Lung microvascular endothelial cell (primary cell): ENCODE results near the gene DAGLA. TPM values are rescaled to one million over a fixed set of nuclear protein-coding genes. Genes with fewer than 3 reads are reported as not detected.
"Not testable (repeated sequence)": the region's sequence is repeated elsewhere in the genome, so short reads cannot be mapped to it uniquely, and the experiment has no call there.

Experiments used
- DNase-seq, 2 donors: peaks; one replicate each; pipeline versions ENCODE4 v3.0.0 to v3.0.0-alpha.2; 2010; ENCODE audit warnings: low read depth in 2 of 2
- total RNA-seq: library from RNA; depleted of rRNA; stranded (reverse); fragments of >200 nt; gene quantifications from 2 replicates; pipeline ENCODE4 v1.2.1, GENCODE V29; 2014

DAGLA gene, protein sequence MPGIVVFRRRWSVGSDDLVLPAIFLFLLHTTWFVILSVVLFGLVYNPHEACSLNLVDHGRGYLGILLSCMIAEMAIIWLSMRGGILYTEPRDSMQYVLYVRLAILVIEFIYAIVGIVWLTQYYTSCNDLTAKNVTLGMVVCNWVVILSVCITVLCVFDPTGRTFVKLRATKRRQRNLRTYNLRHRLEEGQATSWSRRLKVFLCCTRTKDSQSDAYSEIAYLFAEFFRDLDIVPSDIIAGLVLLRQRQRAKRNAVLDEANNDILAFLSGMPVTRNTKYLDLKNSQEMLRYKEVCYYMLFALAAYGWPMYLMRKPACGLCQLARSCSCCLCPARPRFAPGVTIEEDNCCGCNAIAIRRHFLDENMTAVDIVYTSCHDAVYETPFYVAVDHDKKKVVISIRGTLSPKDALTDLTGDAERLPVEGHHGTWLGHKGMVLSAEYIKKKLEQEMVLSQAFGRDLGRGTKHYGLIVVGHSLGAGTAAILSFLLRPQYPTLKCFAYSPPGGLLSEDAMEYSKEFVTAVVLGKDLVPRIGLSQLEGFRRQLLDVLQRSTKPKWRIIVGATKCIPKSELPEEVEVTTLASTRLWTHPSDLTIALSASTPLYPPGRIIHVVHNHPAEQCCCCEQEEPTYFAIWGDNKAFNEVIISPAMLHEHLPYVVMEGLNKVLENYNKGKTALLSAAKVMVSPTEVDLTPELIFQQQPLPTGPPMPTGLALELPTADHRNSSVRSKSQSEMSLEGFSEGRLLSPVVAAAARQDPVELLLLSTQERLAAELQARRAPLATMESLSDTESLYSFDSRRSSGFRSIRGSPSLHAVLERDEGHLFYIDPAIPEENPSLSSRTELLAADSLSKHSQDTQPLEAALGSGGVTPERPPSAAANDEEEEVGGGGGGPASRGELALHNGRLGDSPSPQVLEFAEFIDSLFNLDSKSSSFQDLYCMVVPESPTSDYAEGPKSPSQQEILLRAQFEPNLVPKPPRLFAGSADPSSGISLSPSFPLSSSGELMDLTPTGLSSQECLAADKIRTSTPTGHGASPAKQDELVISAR
- total RNA-seq: 1.5 and 3.0 TPM in 2 replicates

DNA sequence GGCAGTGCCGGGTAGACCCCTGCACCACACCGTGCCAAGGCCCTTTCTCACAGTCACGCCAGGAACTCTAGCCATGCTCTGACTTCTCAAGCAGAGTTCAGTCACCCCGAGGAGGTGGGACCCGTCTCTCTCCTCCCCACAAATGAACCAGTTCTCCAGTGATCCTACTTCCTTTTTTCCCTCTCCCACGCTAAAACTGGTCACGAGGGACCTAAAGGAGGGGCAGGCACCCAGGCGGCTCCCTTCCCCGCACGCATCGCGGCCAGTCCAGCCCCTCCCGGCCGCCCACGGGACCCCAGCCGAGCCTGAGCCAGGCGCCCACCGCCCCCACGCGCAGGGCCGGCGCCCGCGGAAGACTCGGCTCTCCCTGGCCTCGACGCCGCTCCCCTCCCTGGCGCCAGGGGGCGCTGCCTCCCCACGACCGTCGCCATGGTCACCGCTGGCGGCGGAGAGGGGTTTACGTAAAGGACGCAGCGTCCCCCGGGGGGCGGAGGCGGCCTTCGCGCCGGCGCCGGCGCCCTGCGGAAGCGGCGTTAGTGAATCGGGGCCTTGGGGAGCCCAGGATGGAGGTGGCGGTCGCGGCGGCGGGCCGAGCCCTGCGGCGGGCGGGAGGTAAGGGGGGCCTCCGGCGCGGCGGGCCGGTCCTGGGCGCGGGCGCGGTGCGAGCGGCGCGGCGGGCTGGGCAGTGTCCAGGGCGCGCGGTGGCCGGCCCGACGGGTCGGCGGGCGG lies at the start of gene DAGLA:
TSS of gene DAGLA (plus strand) at position 499 of the 729 bp plus-strand sequence. CDS start 39,765 bp downstream, outside the sequence.
- peak; percentile 60 to 78 for DNase-seq

DNA sequence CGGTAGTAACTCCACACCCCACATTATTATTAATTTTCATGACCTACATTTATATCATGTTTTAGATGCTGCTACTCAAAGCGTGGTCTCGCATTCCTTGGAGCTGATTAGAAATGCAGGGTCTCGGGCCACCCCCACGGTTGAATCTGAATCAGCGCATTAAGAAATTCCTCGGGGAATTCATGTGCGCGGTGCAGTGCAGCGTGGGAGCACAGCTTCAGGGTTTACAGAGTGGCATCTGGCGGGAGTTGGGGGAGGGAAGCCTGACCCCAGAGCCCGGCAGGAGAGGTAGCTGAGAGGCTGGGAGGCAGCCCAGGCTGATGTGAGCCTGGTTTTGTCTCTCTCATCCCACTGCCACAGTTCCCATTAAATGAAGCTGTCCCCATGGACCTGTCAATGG lies 48.1 kb upstream of the DAGLA start:
- no peak for DNase-seq

DNA sequence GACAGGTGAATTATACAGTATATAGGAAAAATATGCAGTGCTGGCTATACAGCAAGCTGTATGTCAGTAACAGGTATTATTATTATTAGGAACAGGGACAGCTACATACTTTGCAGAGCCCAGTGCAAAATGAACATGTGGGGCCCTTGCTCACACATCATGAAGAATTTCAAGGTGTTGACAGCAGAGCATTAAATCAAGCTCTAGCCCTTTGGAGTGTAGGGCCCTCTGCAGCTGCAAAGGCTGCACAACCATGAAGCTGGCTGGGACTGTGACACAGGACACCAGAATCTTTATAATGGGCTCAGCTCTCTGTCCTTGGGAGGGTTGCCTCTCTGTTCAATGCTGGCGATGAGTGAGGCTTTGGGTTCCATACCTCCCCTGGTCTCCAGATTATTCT lies 44.9 kb upstream of the DAGLA start:
- no peak for DNase-seq

DNA sequence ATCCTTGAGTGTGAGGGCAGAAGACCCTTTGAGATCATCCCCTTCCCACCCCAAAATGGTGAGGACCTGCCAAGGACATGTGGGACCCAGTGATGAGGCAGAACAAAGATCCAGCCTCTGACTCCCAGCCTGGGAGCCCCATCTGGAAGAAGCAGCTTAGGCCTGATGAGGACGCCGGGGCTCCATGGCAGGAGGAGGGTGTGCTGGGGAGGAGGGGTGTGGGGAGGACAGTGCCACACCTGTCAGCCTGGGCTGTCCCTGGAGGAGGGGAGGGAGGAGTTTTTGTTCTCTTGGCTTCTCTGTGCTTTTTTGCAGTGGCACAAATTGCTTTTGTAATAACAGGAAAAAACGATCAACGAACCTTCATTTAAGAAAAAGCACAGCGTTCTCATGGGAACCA lies 44.4 kb upstream of the DAGLA start:
- no peak for DNase-seq

DNA sequence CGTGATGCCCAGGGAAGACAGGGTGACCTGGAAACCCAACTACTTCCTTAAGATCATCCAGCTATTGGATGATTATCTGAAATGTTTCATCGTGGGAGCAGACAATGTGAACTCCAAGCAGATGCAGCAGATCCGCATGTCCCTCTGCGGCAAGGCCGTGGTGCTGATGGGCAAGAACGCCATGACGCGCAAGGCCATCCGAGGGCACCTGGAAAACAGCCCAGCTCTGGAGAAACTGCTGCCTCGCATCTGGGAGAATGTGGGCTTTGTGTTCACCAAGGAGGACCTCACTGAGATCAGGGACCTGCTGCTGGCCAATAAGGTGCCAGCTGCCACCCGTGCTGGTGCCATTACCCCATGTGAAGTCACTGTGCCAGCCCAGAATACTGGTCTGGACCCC lies 43.5 kb upstream of the DAGLA start:
- DNase-seq: no peak

DNA sequence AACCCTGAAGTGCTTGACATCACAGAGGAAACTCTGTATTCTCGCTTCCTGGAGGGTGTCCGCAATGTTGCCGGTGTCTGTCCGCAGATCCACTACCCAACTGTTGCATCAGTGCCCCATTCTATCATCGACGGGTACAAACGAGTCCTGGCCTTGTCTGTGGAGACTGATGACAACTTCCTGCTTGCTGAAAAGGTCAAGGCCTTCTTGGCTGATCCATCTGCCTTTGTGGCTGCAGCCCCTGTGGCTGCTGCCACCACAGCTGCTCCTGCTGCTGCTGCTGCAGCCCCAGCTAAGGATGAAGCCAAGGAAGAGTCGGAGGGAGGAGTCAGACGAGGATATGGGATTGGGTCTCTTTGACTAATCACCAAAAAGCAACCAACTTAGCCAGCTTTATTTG lies 42.9 kb upstream of the DAGLA start:
- no peak for DNase-seq

DNA sequence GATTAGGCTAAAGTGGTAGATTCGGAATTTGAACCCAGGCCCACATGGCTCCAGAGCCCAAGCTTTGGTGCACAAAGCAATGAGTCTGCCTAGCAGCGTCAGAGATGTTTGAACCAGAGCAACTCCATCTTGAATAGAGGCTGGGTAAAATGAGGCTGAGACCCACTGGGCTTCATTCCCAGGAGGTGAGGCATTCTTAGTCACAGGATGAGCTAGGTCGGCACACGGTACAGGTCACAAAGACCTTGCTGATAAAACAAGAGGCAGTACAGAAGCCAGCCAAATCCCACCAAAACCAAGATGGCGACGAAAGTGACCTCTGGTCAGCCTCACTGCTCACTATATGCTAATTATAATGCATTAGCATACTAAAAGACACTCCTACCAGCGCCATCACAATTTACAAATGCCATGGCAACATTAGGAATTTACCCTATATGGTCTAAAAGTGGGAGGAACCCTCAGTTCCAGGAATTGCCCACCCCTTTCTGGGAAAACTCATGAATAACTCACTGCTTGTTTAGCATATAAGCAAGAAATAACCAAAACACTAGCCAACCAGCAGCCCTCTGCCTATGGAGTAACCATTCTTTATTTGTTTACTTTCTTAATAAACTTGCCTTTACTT lies 40.3 kb upstream of the DAGLA start:
- no peak for DNase-seq

DNA sequence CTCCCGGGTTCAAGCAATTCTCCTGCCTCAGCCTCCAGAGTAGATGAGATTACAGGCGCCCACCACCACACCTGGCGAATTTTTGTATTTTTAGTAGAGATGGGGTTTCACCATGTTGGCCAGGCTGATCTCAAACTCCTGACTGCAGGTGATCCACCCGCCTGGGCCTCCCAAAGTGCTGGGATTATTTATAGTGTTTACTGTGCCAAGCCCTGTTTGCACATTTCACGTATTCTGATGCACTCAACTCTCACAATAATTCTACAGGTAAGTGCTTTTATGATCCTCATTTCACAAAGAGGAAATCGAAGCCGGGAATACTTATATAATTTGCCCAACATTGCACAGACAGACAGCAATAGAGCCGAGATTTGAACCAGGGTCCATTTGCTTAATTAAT lies 38.0 kb upstream of the DAGLA start:
- no peak for DNase-seq

DNA sequence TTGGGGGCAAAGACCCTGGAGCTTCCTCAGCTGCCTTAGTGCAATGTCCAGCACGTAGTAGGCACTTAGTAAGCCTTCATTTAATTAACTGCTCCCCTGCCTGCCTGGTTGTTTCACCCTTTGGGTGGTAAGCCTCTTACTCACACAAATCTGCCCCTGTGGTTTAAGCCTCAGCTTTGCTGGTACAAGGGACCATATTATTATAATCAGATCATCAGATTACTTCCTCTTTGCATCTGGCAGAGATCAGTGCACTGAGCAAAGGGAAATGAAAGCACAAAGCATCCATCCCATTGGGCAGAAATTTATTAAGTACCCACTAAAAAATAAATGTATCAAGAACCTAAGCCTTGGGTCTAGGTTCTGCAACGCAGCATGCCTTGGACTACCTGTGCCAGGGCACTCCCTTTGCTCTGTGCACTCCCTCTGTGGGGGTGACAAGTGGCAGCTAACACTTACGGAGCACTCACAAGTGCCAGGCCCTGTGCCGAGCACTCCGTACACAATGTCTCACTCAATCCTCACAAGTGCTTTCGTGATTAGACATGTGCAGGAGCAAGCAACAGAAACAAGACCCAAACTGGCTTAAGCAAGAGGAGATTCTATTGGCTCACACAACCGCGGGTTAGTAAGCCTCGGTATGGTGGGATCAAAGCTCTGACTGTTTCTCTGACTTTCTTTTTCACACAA lies 34.9 kb upstream of the DAGLA start:
- no peak for DNase-seq

DNA sequence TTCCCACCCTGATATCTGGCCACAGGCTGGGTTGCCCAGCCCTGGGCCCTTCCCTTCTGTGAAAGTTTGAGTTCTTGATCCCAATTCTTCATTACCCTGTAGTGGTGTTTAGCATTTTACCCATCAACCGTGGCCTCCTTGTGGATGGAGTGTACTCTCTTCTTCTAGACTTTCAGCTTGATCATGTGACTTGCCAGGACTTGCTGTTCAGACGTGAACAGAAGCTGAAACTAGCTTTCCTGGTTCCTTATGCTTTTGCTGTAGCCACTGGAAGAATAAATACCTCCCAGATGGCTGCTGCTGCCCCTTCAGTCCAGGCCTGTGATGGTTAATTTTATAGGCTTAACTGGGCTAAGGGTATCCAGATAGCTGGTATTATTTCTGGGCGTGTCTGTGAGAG lies 32.7 kb upstream of the DAGLA start:
- DNase-seq: no peak

DNA sequence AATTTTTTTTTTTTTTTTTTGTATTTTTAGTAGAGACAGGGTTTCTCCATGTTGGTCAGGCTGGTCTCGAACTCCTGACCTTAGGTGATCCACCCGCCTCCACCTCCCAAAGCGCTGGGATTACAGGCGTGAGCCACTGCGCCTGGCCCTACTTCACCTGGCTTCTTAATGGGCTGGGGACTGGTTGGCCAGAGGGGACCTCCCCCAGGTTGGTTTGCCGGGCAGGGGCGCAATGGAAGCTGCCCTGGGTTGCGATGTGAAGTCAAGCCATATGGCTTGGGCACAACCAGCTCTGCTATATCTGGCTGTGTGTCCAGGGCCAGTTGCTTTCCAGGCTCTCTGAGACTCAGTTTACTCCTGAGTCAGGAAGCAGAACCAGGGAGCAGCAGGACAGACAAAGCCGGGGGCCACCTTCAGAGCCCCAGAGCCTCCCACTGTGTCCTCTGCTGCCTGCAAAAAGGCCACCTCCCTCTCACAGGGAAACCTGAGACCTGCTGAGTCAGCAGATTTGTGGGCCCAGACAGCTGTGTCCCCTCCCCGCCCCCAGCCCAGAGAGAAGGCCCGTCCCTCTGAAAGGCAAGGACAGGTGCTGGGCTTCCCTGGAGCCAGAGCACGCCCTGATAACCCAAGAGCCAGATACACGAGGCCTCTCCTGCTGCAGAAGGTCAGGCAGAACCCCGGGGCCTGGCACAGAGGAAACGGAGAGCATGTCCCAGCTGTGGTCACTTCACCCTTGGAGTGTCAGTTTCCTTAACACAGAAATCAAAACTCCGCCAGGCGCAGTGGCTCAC lies 29.2 kb upstream of the DAGLA start:
- DNase-seq: no peak

DNA sequence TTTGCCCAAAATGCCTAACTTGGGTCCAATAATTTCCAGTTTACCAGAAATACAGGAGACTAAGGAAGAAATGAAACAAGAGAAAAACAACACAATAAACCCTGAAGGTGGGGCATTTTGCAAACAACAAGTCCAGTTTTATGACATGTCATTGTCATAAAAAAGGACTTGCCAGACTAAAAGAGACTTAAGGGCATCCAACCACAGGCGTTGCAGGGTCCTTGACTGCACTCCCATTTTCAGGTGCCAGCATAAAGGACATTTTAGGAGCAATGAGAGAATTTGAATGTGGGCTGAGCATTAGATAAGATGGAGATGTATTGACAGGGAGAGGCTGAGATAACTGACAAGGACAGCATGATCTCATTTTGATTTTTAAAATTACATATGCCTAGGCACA lies 28.1 kb upstream of the DAGLA start:
- no peak for DNase-seq

DNA sequence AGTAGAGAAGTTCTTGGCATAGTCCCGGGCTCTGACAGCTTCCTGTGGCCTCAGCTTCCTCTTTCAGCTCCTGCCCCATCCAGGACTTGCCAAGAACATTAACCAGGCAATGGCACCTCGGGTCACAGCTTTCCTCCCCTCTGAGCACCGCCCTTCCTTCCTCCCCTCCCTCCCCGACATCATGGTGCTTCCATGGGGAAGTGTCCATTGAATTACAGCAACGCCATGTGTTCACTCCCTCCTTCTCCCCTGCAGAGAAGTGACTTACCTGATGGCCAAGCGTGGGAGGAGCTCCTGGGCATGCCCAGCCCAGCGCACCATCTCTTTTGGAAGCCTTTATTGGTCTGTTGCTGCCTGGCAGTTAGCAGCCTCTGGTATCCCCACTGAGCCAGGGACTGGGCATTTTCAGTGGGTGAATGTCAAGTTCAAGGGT lies 25.8 kb upstream of the DAGLA start:
- peak; percentile 22 to 81 for DNase-seq

DNA sequence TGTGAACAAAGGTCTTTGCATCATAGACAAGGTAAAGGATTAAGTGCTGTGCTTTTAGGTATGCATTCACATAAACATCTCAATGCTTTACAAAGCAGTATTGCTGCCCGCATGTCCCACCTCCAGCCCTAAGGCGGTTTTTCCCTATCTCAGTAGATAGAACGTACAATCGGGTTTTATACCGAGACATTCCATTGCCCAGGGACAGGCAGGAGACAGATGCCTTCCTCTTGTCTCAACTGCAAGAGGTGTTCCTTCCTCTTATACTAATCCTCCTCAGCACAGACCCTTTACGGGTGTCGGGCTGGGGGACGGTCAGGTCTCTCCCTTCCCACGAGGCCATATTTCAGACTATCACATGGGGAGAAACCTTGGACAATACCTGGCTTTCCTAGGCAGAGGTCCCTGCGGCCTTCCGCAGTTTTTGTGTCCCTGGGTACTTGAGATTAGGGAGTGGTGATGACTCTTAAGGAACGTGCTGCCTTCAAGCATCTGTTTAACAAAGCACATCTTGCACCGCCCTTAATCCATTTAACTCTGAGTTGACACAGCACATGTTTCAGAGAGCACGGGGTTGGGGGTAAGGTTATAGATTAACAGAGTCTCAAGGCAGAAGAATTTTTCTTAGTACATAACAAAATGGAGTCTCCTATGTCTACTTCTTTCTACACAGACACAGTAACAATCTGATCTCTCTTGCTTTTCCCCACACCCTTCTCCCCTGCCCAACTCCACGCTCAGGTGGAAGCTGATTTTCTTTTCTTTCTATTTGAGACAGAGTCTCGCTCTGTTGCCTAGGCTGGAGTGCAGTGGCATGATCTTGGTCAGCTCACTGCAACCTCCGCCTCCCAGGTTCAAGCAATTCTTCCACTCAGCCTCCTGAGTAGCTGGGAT lies 24.7 kb upstream of the DAGLA start:
- not testable (repeated sequence) for DNase-seq

DNA sequence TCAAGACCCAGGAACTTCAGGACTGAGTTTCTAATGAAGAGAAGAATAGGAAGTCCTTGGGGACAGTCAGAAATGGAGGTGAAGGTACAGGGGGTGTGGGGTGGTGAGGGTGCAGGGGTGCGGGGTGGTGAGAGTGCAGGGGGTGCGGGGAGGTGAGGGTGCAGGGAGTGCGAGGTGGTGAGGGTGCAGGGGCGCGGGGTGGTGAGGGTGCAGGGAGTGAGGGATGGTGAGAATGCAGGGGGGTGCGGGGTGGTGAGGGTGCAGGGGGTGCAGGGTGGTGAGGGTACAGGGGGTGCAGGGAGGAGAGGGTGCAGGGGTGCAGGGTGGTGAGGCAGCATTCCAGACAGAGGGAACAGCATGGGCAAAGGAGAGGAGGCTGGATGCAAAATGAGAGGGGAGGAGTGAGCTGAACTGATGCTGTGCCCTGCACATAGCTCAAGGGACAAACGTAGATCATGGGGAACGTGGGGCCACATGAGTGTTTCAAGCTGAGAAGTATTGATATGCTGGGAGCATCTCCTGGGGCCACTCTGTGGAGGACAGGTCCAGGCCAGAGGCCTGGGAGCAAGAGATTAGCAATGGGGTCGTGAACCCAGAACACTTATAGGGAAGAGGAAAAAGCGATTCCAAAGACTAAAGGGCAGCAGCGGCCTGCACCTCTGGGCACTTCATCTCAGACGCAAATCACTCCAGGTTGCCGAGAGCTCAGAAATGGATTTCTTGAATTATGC lies 23.7 kb upstream of the DAGLA start:
- no peak for DNase-seq

DNA sequence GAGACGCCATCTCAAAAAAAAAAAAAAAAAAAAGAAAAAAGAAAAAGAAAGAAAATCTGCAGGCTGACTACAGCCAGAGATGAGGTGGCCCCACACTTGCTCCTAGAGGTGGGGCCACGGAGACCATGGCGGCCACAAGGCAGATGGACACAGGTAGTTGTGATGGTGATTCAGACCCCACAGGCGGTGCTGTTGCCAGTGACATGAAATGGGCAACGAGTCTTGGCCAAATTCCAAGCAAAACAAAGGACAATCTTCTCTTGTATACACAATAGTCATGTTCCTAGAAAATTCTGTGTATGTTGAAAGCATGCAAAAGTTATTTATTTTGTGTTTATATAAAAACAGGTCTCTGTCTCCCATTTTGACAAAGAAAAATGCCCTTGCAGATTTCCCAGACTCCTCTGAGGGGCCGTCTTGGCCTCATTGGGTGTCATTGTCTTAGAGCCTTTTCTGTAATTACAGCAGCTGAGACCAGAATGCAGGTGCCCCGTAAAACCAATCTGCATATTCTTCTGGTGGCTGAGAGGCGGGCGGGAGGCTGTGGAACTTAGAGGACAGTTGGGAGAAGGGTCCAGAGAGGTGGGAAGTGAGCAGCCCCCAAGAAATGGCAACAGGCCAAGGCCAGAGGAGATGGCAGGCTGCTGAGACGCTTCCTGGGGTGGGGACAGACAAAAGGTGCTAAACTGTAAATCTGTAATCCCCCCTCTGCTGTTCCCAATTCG lies 22.5 kb upstream of the DAGLA start:
- DNase-seq: peak; percentile 17 to 84
